ENCODE data around the gene MDM2. TPM values are rescaled to one million over a fixed set of nuclear protein-coding genes. Genes with fewer than 3 reads are reported as not detected.

MDM2 gene
- polyA plus RNA-seq, 3 donors, result 16.2 to 39.9 (median 27.6) TPM

- Histone ChIP-seq H3K79me2 (ENCODE audit: insufficient read depth, low read length) (no peaks in the 10 kb centered on the region), H3K4me2 (replicated peaks; ENCODE audit: extremely low read depth, low read length, poor library complexity, severe bottlenecking) (no peak overlapping the region), H3K27ac (ENCODE audit: low read depth in 1 of 2, low read length in 2 of 2) (no peak overlapping the region), H3K4me1 (ENCODE audit: control insufficient read depth in 1 of 2, insufficient read depth in 2 of 2, low read length in 2 of 2) (no peaks in the 10 kb centered on the region), H2AFZ (ENCODE audit: insufficient read depth, low read depth, low read length, poor library complexity, severe bottlenecking) (no peak overlapping the region), H3K27me3 (ENCODE audit: control insufficient read depth in 2 of 2, insufficient read depth in 2 of 2, low read length in 2 of 2) (no peaks in the 10 kb centered on the region), H3K9ac (ENCODE audit: insufficient read depth, low read length, poor library complexity, severe bottlenecking) (no peak overlapping the region), H4K20me1 (ENCODE audit: insufficient read depth, low read length) (no peaks in the 10 kb centered on the region), H3K36me3 (replicated peaks in 1 of 2; ENCODE audit: control insufficient read depth in 1 of 2, insufficient read depth in 2 of 2, low read length in 2 of 2) (peaks cover 3 to 7% of the 10 kb centered on the region in 2 donors), H3K4me3 (replicated peaks in 1 of 3; ENCODE audit: low read depth in 2 of 3, low read length in 3 of 3) (no peak overlapping the region), H3K9me3 (replicated peaks in 1 of 2; ENCODE audit: control insufficient read depth in 1 of 2, insufficient read depth in 1 of 2, low read length in 2 of 2) (no peaks in the 10 kb centered on the region)
- Mint-ChIP-seq H3K27ac (no peak overlapping the region), H3K4me1 (no peaks in the 10 kb centered on the region), H3K36me3 (peaks cover 10 to 11% of the 10 kb centered on the region in 2 donors), H3K9me3 (no peaks in the 10 kb centered on the region), H3K27me3 (ENCODE audit: low read depth in 3 of 3) (peaks cover 0 to 2% (median 0%) of the 10 kb centered on the region in 3 donors), H3K4me3 (no peak overlapping the region)
- intact Hi-C loops (cut with micrococcal nuclease), result loop anchor here in 1 of 2 donors (10.0 kb wide), 1 partner anchor 224 kb away; no protein-coding TSS in a partner anchor
- WGBS (ENCODE audit: insufficient coverage), result no CpG with 5 or more reads among the region's 4 CpGs
- TF ChIP-seq CTCF (IDR thresholded peaks at IDR 0.05), result no peak
- DNase-seq, result no peak
Measured at GRCh38 chr12:68850390-68850789, 42.4 kb downstream of the MDM2 start.

GRCh38 chr12:68851592-68852306 lies 43.8 kb downstream of the MDM2 start:
- no peaks in the 10 kb centered on the region for H3K9me3 ChIP-seq (replicated peaks in 1 of 2; ENCODE audit: control insufficient read depth in 1 of 2, insufficient read depth in 1 of 2, low read length in 2 of 2)
- Mint-ChIP-seq H3K36me3 (peaks cover 21 to 22% of the 10 kb centered on the region in 2 donors), H3K9me3 (no peaks in the 10 kb centered on the region), H3K4me3 (no peak overlapping the region), H3K4me1 (no peaks in the 10 kb centered on the region), H3K27ac (no peak overlapping the region), H3K27me3 (ENCODE audit: low read depth in 3 of 3) (peaks cover 0 to 2% (median 0%) of the 10 kb centered on the region in 3 donors)
- H3K4me1 ChIP-seq (ENCODE audit: control insufficient read depth in 1 of 2, insufficient read depth in 2 of 2, low read length in 2 of 2), result no peaks in the 10 kb centered on the region
- no peak overlapping the region for H3K27ac ChIP-seq (ENCODE audit: low read depth in 1 of 2, low read length in 2 of 2)
- H2AFZ ChIP-seq (ENCODE audit: insufficient read depth, low read depth, low read length, poor library complexity, severe bottlenecking), result no peak overlapping the region
- H3K4me2 ChIP-seq (replicated peaks; ENCODE audit: extremely low read depth, low read length, poor library complexity, severe bottlenecking), result no peak overlapping the region
- H3K79me2 ChIP-seq (ENCODE audit: insufficient read depth, low read length), result no peaks in the 10 kb centered on the region
- TF ChIP-seq CTCF (IDR thresholded peaks at IDR 0.05), result no peak
- WGBS (ENCODE audit: insufficient coverage), result no CpG with 5 or more reads among the region's 2 CpGs
- H3K4me3 ChIP-seq (replicated peaks in 1 of 3; ENCODE audit: low read depth in 2 of 3, low read length in 3 of 3), result no peak overlapping the region
- H4K20me1 ChIP-seq (ENCODE audit: insufficient read depth, low read length), result no peaks in the 10 kb centered on the region
- H3K27me3 ChIP-seq (ENCODE audit: control insufficient read depth in 2 of 2, insufficient read depth in 2 of 2, low read length in 2 of 2), result no peaks in the 10 kb centered on the region
- H3K36me3 ChIP-seq (replicated peaks in 1 of 2; ENCODE audit: control insufficient read depth in 1 of 2, insufficient read depth in 2 of 2, low read length in 2 of 2), result peaks cover 15 to 18% of the 10 kb centered on the region in 2 donors
- no peak overlapping the region for H3K9ac ChIP-seq (ENCODE audit: insufficient read depth, low read length, poor library complexity, severe bottlenecking)
- DNase-seq, result no peak
- intact Hi-C loops (cut with micrococcal nuclease), result loop anchor here in 1 of 2 donors (10.0 kb wide), 1 partner anchor 223 kb away; no protein-coding TSS in a partner anchor
